ENCODE data around the gene NNT.
"Not testable (repeated sequence)": the region's sequence is repeated elsewhere in the genome, so short reads cannot be mapped to it uniquely, and the experiment has no call there.

NNT gene

DNA sequence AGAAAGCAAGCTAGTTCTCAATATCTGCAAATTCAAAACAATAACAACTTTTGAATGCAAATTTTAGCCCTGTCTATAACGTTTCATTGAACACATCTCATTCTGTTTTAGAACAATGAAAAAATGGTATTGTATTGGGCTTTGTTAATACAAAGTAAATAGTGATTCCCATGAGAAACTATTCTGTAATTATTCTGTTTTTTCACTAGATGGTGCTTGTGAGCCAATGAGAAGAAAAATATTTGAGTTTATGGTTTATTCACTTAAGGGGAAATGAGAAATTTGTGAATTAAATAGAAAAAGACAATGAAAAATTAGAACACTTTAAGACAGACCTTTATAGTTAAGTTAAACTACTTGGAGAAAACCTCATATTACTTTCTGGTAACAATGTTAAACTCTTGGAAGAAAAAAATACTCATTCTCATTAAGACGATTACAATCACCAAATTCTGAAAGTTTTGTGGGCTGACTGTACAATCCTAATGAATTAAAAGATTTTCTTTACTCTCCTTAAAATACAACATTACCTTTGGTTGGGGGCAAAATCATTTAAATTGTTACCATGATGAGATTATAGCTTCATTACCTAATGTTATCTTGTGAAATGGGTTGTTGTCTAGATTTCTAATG is 127.0 kb downstream of the NNT start:
- DNase-seq = peak; percentile 16

DNA sequence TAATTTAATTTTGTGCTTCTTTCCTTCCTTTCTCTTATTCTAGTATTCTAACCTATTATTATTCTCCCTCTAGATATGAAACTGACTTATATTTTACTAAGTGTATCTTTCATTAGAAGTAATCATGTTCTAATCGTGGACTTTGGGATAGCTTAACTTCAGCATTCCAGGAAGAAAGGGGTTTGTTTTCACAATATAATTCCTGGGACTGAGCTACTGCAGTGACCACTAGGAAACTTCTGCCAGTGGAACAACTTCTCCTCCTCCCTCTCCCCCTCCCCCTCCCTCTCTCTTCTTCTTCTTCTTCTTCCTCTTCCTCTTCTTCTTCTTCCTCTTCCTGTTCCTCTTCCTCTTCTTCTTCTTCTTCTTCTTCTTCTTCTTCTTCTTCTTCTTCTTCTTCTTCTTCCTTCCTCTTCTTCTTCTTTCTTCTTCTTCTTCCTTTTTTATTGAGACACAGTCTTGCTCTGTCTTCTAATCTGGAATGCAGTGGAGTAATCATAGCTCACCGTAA is 127.9 kb downstream of the NNT start:
- DNase-seq = no peak

DNA sequence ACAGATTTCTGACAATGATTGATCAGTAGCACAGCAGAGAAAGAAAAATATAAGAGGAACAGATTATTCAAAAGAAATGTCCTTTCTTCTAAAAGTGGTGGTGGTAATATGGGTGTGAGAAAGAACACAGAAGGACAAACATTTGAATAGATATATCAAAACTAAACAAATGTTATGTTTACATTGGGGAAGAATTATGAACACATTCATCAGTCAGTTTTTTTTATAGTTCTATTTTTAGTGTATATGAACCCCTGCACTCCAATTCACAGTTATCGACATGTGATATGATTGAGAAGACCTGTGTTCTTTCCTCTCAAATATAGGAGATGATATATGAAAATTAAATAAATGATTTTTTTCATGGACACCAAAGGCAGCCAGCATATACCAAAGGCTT is 128.6 kb downstream of the NNT start:
- no peak for DNase-seq

DNA sequence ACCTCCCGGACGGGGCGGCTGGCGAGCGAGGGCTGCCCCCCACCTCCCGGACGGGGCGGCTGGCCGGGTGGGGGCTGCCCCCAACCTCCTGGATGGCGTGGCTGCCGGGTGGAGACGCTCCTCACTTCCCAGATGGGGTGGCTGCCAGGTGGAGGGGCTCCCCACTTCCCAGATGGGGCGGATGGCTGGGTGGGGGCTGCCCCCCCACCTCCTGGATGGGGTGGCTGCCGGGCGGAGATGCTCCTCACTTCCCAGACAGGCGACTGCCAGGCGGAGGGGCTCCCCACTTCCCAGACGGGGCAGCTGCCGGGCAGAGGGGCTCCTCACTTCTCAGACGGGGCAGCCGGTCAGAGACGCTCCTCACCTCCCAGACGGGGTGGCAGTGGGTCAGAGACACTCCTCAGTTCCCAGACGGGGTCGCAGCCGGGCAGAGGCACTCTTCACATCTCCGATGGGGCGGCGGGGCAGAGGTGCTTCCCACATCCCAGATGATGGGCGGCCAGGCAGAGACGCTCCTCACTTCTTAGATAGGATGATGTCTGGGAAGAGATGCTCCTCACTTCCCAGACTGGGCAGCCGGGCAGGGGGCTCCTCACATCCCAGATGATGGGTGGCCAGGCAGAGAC is 143.1 kb downstream of the NNT start:
- DNase-seq = not testable (repeated sequence)

DNA sequence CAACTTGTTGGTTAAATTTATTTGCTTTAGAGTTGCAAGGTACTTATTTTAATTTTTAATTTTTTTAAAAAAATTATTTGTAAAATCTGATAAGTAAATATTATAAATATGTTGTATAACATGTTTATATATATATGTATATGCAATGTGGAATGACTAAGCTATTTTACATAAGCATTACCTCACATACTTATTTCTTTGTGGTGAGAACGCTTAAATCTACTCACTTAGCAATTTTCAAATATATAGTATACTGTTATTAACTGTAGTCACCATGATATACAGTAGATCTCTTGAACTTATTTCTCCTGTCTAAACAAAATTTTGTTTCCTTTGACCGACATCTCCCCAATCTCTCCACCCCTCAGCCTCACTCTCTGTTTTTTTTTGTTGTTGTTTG is 147.8 kb downstream of the NNT start:
- DNase-seq = no peak

DNA sequence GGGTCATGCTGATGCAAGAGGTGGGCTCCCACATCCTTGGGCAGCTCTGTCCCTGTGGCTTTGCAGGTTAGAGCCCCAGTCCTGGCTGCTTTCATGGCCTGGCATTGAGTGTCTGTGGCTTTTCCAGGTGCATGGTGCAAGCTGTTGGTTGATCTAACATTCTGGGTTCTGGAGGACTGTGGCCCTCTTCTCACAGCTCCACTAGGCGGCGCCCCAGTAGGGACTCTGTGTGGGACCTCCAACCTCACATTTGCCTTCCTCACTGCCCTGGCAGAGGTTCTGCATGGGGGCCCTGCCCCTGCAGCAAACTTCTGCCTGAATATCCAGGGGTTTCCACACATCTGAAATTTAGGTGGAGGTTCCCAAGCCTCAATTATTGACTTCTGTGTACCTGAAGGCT is 150.1 kb downstream of the NNT start:
- no peak for DNase-seq

Data from NCI-H1092 treated with DMSO at 0.1 percent for 48 hours (cell line).